ENCODE data around the gene NFATC2.

DNA sequence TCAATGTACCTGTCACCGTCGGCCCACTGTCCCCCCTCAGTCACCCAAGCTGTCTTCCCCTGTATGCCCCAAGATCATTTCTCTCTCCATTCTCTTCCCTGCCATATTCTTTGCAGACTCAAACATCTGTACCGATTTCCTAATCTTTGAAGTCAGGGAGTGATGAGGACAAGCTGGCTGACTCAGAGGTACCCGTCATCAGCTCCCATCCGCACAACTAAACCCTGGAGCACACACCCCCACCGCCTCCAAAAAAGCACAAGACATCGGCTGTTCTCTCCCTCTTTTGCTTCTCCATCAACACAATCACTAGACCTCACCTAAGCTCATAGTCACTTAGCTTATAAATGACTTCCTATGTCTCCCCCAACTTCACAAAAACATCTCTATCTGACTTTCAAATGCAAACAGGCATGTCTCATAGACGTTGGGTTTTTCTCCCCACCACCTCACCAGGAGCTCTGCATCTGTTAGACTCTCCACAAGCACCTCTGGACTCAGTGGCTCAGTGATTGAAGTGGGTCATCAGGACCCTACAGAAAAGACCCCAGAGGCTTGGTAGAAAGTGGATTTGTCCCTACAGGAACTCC, 11.5 kb upstream of the NFATC2 start:
- TF ChIP-seq, protein P1, sequence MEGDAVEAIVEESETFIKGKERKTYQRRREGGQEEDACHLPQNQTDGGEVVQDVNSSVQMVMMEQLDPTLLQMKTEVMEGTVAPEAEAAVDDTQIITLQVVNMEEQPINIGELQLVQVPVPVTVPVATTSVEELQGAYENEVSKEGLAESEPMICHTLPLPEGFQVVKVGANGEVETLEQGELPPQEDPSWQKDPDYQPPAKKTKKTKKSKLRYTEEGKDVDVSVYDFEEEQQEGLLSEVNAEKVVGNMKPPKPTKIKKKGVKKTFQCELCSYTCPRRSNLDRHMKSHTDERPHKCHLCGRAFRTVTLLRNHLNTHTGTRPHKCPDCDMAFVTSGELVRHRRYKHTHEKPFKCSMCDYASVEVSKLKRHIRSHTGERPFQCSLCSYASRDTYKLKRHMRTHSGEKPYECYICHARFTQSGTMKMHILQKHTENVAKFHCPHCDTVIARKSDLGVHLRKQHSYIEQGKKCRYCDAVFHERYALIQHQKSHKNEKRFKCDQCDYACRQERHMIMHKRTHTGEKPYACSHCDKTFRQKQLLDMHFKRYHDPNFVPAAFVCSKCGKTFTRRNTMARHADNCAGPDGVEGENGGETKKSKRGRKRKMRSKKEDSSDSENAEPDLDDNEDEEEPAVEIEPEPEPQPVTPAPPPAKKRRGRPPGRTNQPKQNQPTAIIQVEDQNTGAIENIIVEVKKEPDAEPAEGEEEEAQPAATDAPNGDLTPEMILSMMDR (IDR thresholded peaks at IDR 0.05) = no peak
- TF ChIP-seq POLR2A (IDR thresholded peaks at IDR 0.05) = no peak
